NCI-H1694 (cell line): ENCODE results near the gene AJM1.
"Not testable (repeated sequence)": the region's sequence is repeated elsewhere in the genome, so short reads cannot be mapped to it uniquely, and the experiment has no call there.

Source experiments
- DNase-seq: peaks from one replicate; lab custom pipeline; 2025; lab: John Stamatoyannopoulos, UW

The AJM1 gene

GRCh38 chr9:136842380-136842948, at the start of gene AJM1:
TSS of gene AJM1 (plus strand) at chr9:136842478. CDS start at chr9:136844415, 1,937 bp downstream.
- DNase-seq, result peak; percentile 57

- no peak for DNase-seq
Observed at GRCh38 chr9:136793086-136793946, 49.0 kb upstream of the AJM1 start.

GRCh38 chr9:136794281-136794999, 47.8 kb upstream of the AJM1 start:
- DNase-seq, result no peak

GRCh38 chr9:136795000-136795348, 47.3 kb upstream of the AJM1 start:
- DNase-seq, result no peak

GRCh38 chr9:136796238-136796774, 46.0 kb upstream of the AJM1 start, which contains the start of gene CCDC183:
TSS of gene CCDC183 (plus strand) at chr9:136796338. CDS start at chr9:136796398, 60 bp downstream.
- DNase-seq, result no peak

GRCh38 chr9:136796775-136797347, 45.4 kb upstream of the AJM1 start:
- DNase-seq, result not testable (repeated sequence)

GRCh38 chr9:136798708-136799078, 43.6 kb upstream of the AJM1 start:
- no peak for DNase-seq

DNA sequence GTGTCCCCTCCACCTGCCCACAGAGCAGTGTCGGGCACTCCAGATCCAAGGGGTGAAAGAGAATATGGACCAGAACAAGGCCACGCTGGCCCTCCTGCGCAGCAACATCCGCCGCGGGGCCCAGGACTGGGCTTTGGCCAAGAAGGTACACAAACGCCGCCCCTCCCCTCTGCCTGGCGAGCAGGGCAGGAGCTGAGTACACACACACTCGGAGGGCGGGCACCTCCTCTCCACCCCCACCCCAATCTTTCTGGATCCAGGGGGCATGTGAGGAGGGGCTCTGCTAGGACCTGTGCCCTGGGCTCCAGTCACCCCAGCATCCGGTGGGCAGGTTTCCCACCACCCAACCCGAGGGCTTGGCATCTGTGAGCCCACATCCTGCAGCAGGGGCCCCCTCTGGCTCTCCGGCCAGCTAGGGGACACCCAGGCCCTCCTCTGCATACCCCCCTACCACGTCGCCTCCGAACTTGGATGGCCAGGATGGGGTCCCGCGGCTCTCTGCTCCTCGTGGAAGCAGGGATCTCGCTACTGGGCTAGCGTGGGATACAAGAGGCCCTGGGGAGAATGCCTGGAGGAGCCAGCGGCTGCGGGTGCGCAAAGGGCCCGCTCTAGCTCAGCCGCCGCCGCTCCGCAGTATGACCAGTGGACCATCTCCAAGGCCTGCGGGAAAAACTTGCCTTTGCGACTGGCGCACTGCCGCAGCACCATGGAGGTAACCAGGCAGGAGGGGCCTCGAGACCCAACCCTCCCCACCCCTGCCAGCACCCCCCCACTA, 43.0 kb upstream of the AJM1 start:
- DNase-seq, result no peak

GRCh38 chr9:136799854-136800657, 42.2 kb upstream of the AJM1 start:
- peak; percentile 48 for DNase-seq

GRCh38 chr9:136802321-136802720, 40.0 kb upstream of the AJM1 start:
- DNase-seq, result no peak

DNA sequence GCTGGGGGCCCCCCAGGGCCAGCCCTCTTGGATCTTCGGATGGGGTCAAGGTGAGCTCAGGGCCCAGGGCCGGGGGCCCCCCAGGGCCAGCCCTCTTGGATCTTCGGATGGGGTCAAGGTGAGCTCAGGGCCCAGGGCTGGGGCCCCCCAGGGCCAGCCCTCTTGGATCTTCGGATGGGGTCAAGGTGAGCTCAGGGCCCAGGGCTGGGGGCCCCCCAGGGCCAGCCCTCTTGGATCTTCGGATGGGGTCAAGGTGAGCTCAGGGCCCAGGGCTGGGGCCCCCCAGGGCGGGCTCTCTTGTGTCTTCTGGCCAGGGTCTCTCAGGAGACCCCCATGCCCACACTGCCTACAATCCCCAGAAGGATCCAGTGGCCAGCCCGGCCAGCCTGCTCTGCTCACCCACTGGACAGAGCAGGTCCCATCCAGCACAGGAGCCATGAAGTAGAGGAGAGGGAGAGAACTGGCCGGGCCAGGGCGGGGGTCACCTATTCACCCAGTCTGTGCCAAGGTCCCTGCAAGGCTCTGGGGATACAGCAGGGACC, 39.2 kb upstream of the AJM1 start:
- not testable (repeated sequence) for DNase-seq

GRCh38 chr9:136803551-136804508, 38.4 kb upstream of the AJM1 start:
- DNase-seq, result no peak

- DNase-seq, result no peak
Observed at GRCh38 chr9:136804509-136805206, 37.6 kb upstream of the AJM1 start.

DNA sequence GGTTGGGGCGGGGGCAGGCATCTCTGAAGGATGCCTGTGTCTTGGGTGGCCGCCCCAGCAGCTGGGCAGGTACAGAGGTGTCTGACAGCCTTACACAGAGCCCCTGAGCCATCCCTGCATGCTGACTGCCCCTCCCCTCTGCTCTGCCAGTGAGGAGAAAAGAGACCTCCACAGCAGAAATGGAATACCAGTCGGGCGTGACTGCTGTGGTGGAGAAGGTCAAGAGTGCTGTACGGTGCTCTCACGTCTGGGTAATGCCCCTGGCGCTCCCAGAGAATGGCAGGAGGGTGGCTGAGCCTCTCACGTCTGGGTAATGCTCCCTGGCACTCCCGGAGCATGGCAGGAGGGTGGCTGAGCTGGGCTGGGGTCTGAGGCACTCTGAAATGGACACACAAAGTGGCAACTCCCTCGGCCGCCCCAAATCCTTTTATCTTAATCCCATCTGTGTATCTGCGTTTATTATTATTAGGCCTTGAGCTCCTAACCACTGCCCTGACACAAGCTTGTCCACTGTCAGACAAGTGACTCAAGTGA, 37.0 kb upstream of the AJM1 start:
- no peak for DNase-seq

DNA sequence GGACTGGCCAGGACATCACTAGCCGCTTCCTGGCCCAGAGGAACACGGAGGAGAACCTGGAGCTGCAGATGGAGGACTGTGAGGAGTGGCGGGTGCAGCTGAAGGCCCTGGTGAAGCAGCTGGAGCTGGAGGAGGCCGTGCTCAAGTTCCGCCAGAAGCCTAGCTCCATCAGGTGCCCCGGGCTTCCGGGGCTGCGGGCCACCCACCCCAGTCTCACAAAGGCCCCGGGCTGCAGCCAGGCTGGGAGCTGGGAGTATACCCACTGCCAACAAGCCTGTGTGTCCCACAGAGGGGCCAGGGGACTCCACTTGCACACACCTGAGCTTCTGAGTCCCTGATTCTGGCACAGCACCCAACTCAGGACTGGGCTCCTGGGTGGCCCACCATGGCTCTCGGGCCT, 36.2 kb upstream of the AJM1 start:
- no peak for DNase-seq

DNA sequence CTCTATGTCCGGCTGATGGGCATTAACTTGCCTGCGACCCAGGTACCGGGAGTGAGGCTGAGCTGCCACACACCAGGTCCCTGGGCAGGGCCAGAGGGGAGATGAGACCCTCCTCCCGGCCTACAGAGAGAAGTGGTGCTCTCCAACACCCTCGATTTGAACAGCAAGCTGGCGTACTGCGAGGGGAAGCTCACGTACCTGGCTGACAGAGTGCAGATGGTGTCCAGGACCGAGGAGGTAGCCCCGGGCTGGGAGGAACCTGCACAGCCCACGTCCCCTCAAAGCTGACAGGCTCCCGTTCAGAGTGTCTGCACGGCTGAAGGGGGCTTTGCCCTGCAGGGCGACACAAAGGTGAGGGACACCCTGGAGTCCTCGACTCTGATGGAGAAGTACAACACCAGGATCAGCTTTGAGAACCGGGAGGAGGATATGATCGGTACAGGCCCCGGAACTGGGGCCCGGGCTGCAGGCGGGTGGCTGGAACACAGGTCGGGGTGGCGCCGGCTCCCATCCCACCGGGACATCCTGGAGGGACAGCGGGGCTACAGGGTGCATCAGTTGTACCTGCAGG, 35.6 kb upstream of the AJM1 start:
- DNase-seq, result no peak

- no peak for DNase-seq
Observed at GRCh38 chr9:136807281-136808074, 34.8 kb upstream of the AJM1 start, which contains the start of gene RABL6. TSS of gene RABL6 (plus strand) at chr9:136807948. CDS start at chr9:136808197, 249 bp downstream.
